NB4 (cell line): ENCODE data around the gene GADD45A.
A peak's percentile ranks its signal among the peaks of the same experiment; 100 is the strongest.

Experiments used
- DNase-seq: peaks from one replicate; pipeline ENCODE4 v3.0.0; 2010; ENCODE audit warnings: low read depth
- H3K4me3 ChIP-seq: one replicate; pipeline ENCODE4 v1.5.1; 2011; ENCODE audit warnings: mild to moderate bottlenecking, low read depth, low read length, moderate library complexity
- CTCF ChIP-seq: IDR thresholded peaks from one replicate; pipeline ENCODE4 v1.5.1; 2012; ENCODE audit warnings: low read depth, low read length
- MAX ChIP-seq: IDR thresholded peaks from 2 replicates; pipeline ENCODE4 v1.6.1; 2011; ENCODE audit warnings: low read depth, low read length
- MYC ChIP-seq: IDR thresholded peaks from 2 replicates; pipeline ENCODE4 v1.6.1; 2011; ENCODE audit warnings: low read depth, low read length
- POLR2A ChIP-seq: IDR thresholded peaks from 2 replicates; pipeline ENCODE4 v1.6.1; 2011; ENCODE audit warnings: mild to moderate bottlenecking; ENCODE audit not compliant: insufficient read length; ENCODE audit errors: extremely low read depth

The GADD45A gene

GRCh38 chr1:67677930-67678329, 7.1 kb upstream of the GADD45A start:
- no peak for TF ChIP-seq CTCF
- no peak for TF ChIP-seq MYC
- no peak for TF ChIP-seq POLR2A
- no peak for TF ChIP-seq MAX
- no peak overlapping the region for H3K4me3 ChIP-seq
- DNase-seq = no peak

- H3K4me3 ChIP-seq = no peak overlapping the region
- DNase-seq = no peak
- no peak for TF ChIP-seq POLR2A
- no peak for TF ChIP-seq MYC
- TF ChIP-seq CTCF = no peak
- TF ChIP-seq MAX = no peak
These were observed 5.3 kb upstream of the GADD45A start for GRCh38 chr1:67679691-67680090.

- no peak overlapping the region for H3K4me3 ChIP-seq
- TF ChIP-seq POLR2A = no peak
- TF ChIP-seq MYC = no peak
- TF ChIP-seq CTCF = no peak
- no peak for TF ChIP-seq MAX
- DNase-seq = no peak
These were observed 4.5 kb upstream of the GADD45A start for GRCh38 chr1:67680486-67680885.

- TF ChIP-seq MYC (no peak), POLR2A (no peak), MAX (no peak), CTCF (no peak)
- H3K4me3 ChIP-seq = no peak overlapping the region
- no peak for DNase-seq
These were observed 2.3 kb upstream of the GADD45A start for GRCh38 chr1:67682659-67683197.

GRCh38 chr1:67683316-67683715, 1.7 kb upstream of the GADD45A start:
- no peak overlapping the region for H3K4me3 ChIP-seq
- DNase-seq = peak; percentile 28
- TF ChIP-seq MAX (no peak), MYC (no peak), CTCF (no peak), POLR2A (no peak)
